Measurements from ENCODE around the gene PTPN4. TPM values are rescaled to one million over a fixed set of nuclear protein-coding genes. Genes with fewer than 3 reads are reported as not detected.

The PTPN4 gene
- total and polyA plus RNA-seq, 2 donors (not counting 3 experiments of a cell fraction or from before 2014, with no cell fraction given): 6.8 to 29.6 TPM

DNA sequence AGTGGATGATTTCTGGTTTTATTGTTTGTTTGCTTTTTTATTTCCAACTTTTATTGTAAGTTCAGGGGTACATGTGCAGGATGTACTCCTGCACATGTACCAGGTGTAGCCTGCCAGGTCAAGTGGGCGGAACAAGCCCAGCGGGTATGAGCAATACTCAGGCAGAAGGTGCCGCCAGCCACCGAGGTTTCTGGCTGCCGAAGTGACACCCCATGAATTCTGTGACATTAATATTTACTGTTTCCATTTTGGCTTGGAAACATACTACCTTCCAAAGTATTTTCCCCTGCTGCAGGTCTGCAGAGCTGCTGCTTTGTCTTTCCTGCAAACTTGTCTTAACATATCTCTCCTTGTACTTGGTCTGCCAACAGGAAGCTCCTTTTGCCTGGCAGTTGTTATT is 78.5 kb downstream of the PTPN4 start:
- Histone ChIP-seq H3K4me3 (replicated peaks in 1 of 3; ENCODE audit: insufficient read depth in 1 of 3, low read depth in 1 of 3, low read length in 3 of 3) (no peak overlapping the region), H3K27me3 (ENCODE audit: control insufficient read depth in 2 of 2, insufficient read depth in 2 of 2, low read length in 2 of 2) (no peaks in the 10 kb centered on the region), H3K9ac (replicated peaks; ENCODE audit: extremely low read depth, insufficient read depth, low read length) (no peak overlapping the region), H3K9me3 (replicated peaks; ENCODE audit: control insufficient read depth, insufficient read depth, low read length) (no peaks in the 10 kb centered on the region), H3K9me1 (replicated peaks; ENCODE audit: control insufficient read depth, extremely low read depth, insufficient read depth, low read length) (no peaks in the 10 kb centered on the region), H3K4me1 (ENCODE audit: control insufficient read depth, extremely low read depth, insufficient read depth, low read length) (peaks cover 4% of the 10 kb centered on the region), H2AFZ (ENCODE audit: low read depth, low read length) (no peak overlapping the region), H3K27ac (ENCODE audit: insufficient read depth, low read depth, low read length) (no peak overlapping the region), H4K20me1 (replicated peaks; ENCODE audit: control insufficient read depth, extremely low read depth, insufficient read depth, low read length) (peaks cover 2% of the 10 kb centered on the region), H3K79me2 (ENCODE audit: control insufficient read depth, insufficient read depth, low read length) (no peaks in the 10 kb centered on the region), H3K4me2 (ENCODE audit: insufficient read depth, low read length) (no peak overlapping the region), H3K36me3 (ENCODE audit: control insufficient read depth in 2 of 2, extremely low read depth in 1 of 2, insufficient read depth in 2 of 2, low read length in 2 of 2) (no peaks in the 10 kb centered on the region)
- TF ChIP-seq POLR2A (IDR thresholded peaks at IDR 0.05; ENCODE audit: low read depth, low read length) (no peak), POLR2AphosphoS5 (IDR thresholded peaks at IDR 0.05; ENCODE audit: insufficient read depth, low read depth, low read length) (no peak), FOS (IDR thresholded peaks at IDR 0.05; ENCODE audit: borderline replicate concordance, insufficient read depth, low read length) (no peak), JUN (IDR thresholded peaks at IDR 0.05; ENCODE audit: borderline replicate concordance, insufficient read depth, insufficient read length, low read depth) (no peak), EZH2 (IDR thresholded peaks at IDR 0.05; ENCODE audit: borderline replicate concordance, low read depth, low read length, severe bottlenecking) (no peak), GATA2 (IDR thresholded peaks at IDR 0.05; ENCODE audit: insufficient read depth, insufficient read length, low read depth, low read length) (no peak), CTCF (IDR thresholded peaks at IDR 0.05; ENCODE audit: extremely low read depth in 1 of 2, insufficient read depth in 1 of 2, low read depth in 1 of 2, low read length in 2 of 2) (no peak), MYC (IDR thresholded peaks at IDR 0.05; ENCODE audit: low read depth, low read length) (no peak)
- TF ChIP-seq, protein P1, sequence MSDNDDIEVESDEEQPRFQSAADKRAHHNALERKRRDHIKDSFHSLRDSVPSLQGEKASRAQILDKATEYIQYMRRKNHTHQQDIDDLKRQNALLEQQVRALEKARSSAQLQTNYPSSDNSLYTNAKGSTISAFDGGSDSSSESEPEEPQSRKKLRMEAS (IDR thresholded peaks at IDR 0.05; ENCODE audit: insufficient read depth, insufficient read length): no peak
- DNase-seq (ENCODE audit: low read depth, low spot score): no peak
- no peak for FAIRE-seq
- no TSS peak for BruUV-seq (replicated peaks)
- dilution Hi-C loops (cut with MboI; ENCODE audit: extremely low pct_ligation_motif_present, low sequenced_read_pairs) (no loop called here), intact Hi-C loops (cut with micrococcal nuclease) (no loop called here)
- ChIA-PET CTCF (interaction anchor here (0.8 to 2.1 kb wide), 5 partner anchors 11 to 337 kb away, joined by 4 to 9 read pairs (median 6); no protein-coding TSS in a partner anchor), POLR2A (no interaction called here)
